NOMO-1 treated with DMSO at 0.1 percent for 48 hours (cell line): ENCODE results near the gene BANK1.

Experiments used
- DNase-seq: peaks from one replicate; lab custom pipeline; 2025; ENCODE audit not compliant: unreplicated experiment; lab: John Stamatoyannopoulos, UW

BANK1 gene

DNA sequence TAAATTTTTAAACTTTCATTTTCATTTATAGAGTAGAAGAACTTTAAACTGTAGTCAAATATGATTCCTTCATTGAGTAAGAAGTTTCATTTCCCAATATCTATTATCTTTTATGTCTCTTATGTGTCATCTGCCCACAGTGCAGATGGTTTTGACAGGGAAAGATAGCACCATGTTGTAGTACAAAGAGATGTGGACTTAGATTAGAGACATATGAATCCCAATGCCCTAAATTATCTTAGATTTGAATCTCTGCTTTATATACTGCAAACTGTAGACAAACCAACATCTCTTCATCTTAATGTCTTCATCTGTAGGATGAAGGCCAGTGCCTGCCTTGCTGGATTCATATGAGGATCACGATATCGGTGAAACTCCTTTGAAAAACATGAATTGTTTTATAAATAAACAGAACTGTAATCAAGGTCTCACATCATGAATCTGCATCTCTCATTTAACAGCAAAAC lies 217.5 kb downstream of the BANK1 start:
- DNase-seq = peak; percentile 90

DNA sequence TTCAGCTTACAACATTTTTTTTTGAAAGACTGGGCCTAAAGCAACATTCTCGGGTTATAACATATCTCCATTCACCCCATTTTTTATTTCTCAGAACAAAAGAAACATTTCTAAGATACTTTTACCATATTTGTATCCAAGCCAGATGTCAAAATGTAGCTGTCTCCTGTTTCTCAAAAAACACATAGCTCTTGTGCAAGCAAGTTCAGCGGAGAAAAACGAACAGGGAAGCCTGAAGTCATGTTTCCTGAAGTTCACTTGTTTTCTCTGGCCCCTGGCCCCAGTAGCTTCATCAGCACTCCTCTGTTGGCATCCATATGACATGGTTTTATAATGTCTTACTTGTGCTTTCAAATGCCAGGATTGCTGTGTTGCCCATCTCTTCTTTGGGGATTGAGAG lies 218.2 kb downstream of the BANK1 start:
- DNase-seq = peak; percentile 24

DNA sequence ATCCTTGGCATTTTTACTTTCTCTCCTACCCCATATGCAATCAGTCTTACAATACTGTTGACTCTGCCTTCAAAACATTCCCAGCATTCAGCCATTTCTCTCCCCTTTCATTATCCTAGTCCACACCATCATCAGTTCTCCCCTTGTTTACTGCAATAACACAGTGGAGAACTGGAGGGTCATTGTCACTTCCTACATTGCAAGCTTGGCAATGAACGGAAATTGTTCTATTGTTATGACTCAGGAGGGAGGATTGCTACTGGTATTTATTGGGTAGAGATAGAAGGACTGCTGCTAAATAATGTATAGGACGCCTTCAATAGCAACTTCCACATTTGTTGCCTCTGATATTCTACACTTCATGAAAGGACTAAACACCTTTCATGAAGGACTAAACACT lies 231.8 kb downstream of the BANK1 start:
- no peak for DNase-seq

DNA sequence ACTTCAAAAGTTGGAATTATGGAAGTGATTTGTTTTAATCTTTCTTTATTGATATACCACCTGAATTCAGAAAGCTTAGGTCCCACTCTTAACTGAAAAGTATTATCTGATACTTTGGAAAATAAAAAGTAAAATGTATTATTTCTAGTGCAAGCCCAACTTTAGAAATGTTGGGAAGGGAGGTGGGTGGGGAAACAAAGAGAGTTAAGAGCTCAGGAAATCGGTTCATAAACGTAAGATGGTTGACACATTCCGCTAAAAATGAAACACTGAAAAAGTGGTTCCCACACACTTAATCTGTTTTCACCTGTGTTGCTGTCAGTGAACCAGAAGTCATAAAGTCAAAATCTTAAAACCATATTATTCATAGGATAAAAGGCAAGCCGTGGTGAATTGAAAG lies 237.4 kb downstream of the BANK1 start:
- no peak for DNase-seq

DNA sequence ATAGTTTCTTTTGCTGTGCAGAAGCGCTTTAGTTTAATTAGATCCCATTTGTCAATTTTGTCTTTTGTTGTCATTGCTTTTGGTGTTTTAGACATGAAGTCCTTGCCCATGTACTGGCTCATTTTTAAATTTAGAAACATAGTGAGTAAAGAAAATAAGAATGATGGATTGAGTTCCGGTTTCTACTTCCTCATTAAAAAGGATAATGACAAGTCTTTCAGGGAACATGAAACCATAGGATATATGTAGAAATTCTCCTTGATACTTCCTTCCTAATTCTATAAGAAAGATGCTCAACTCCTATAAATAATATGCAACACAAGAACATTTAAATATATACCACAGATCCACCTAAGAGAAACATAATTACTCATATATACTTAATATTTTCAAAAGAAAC lies 240.9 kb downstream of the BANK1 start:
- DNase-seq = peak; percentile 86

DNA sequence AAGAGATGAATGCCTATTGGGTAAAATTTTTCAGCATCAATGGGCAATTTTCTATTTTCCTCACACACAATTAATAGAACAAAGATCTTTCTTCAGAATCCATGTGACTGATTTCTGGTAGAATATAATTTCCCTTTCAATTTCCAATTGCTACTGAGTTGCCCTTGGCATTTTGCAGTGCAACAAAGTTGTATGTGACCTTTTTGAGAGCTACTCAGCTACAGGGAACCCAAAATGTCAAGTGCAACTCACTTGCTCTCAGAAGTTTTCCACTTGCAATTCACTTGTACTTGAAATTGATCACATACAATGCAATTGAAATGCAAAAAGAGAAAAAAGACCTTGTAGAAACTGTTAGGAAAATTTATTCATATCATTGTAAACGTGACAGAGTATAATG lies 245.5 kb downstream of the BANK1 start:
- no peak for DNase-seq

DNA sequence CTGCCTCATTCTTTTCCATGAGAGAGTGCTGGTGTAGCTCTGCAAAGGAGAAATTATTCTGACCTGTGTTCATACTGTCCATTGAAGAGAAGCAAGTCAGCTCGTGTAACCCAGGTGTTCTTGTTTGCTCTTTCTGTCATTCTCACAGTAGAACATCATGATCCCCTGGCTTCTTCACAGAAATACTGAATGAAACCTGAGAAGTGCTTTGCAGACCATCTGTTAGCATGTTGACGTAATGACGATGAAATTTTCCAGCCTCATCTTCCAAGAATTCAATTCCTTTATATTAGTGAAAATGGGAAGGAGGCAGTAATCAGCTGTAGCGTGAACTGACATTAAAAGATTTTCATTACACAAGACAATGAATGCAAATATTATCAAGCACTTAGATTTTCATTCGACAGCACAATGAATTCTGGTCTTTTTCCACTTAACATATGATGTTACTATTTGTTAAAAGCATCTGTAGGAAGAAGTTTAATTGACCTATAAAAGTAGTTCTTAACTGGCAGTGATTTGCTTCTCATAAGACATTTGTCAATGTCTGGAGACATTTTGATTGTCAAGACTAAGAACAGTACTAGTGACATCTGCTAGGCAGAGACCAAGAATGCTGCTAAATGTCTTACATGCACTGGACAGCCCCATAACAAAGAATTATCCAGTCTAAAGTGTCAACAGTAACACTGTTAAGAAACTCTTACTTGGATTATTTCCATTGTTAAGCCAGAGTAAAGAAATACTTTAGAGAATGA lies 246.3 kb downstream of the BANK1 start:
- DNase-seq = no peak

DNA sequence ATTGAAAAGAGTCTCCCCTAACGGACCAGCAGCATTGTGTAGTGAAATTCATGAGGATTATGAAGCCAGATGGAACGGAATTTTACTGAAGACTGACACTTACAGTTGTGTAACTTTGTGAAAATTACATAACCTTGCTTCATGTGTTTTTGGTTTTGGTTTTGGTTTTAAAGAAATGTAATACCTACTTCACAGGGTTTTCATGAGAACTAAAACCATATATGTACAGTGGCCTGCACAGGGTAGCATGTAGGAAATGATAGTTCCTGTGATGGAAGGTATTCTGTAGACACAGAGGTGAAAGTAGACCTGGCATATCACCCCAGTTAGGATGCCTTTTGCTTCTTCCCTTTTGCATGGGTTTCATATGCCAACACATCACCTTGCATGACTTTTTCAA lies 247.0 kb downstream of the BANK1 start:
- peak; percentile 42 for DNase-seq

DNA sequence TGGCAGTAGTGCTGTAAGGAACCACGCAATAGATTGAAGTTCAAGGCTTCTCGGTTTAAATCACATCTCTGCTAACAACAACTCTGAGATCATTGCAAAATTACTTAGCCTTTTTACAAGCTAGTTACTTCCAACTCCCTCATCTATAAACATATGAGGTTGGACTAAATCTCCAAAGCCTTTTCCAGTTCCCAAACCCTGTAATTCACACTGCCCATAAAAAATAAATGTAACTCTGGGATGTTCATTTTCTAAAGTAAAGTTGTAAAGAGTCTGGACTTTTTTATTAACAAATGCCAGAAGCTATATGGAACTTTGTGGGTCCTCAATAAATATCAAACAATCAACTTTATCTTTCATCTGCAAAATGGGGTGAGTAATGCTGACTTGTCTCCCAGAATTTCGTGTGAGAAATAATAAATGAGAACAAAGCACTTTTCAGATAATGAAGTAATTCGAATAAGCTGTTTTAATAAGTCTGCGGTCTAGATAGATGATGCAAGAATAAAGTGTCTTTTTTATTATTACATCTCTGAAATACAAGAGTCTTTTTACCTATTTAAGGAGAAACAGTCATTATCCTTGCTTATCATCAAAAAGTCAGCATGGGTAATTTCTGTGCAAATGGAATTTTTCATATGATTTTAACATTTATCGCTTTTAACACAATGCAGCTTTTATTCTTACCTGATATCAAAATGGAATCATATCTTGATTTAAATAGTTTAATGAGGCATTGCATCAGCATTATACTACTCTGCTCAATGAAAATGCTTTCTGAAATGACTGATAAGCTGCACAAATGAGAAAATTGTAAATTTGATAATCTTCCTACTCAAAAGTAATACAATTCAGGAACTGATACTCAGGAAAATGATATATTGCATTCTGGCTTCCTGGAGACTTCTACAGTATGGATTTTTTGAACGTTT lies 252.6 kb downstream of the BANK1 start:
- DNase-seq = peak; percentile 10

DNA sequence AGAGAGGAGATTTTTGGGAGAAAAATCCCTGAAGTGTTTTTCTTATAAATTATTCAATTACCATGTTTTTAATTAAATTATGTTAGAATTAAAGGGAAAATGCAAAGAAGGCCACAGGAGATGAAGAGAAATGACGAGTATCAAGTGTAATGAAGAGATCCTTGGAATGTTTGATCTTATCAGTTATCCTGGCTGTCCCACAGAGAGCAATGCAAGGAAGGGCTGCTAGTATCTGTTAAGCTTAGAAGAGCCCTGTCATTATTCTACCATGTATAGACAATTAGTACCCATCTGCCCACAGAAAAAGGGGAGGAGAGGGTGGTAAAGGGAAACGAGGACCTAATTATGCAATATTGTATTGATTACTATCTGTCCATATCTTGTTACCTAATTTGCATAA lies 257.1 kb downstream of the BANK1 start:
- no peak for DNase-seq

DNA sequence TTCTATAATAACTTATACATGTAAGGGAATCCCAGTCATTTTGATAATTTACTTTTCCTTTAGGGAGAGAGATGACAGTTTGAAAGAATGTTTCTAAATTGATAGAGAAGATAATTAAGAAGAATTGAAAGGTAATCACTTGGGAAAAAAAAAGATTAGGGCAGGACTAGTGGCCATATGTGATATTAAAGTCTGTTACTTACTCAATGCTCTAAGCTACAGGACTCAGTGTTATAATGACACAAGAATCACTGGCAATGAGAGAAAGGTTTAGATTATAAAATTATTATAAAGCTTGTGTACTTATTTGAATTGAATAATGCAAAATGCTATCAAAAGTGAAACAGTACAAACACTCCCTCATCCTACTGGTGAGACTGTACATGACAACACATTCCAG lies 265.3 kb downstream of the BANK1 start:
- no peak for DNase-seq

DNA sequence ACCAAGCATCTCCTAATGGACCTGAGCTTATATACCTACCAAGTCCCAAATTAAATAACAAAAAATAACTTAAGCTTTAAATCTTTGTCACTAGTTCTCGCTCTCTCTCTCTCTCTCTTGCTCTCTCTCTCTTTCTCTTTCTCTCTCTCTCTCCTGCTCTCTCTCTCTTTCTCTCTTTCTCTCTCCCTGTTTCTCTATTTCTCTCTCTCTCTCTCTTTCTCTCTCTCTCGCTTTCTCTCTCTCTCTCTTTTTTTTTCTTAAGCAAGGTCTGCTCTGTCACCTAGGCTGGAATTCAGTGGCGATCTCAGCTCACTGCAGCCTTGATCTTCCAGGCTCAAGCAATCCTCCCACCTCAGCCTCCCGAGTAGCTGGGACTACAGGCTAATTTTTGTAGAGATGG lies 266.6 kb downstream of the BANK1 start:
- DNase-seq = no peak

DNA sequence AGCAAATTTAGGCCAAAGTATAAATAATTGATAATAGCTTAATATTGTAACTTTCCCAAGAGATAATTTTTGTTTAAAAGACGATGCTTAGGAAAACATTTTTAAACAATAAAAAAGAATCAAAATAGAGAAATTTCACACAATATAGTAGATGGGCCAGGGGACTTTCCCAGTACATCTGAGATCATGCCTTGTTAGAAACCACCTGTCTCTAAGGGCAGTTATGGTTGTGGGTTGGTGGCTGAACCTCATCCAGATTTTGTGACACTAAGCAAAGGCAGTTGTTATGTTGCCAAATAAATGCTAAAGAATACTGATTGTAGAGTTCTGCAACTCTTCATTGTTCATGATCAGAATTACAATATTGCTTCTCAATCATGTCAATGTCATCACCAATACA lies 270.6 kb downstream of the BANK1 start:
- DNase-seq = no peak

DNA sequence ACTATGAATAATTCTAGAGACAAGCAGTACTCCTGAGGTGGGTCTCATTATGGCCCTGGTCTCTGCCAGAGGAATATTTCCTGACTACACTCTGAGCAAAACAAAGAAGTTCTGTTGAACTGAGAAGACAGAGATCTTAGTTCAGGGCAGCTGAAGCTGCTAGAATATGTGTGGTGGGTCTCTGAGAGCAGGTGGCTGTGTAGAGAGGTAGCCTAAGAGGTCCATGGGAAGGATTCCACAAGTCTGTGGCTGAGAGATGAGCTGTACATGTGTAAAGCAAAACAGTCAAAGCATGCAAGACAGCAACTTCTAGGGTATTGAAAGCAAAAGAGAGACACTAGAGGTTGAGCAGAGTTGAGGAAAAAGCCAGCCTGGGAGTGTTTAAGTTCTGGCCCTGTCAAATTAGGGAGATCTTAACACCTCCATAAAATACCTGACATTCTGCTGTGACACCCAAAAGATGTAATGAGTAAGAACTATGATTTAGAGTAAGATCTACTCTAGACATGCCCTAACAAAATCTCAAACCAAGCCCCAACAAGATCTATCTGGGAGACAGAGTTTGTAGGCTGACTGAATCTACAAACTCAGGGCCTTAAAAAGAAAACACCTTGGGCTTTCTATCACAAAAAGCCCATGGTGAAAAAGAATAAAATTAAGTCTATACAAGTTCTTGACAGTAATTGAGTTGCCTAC lies 274.4 kb downstream of the BANK1 start:
- DNase-seq = no peak

DNA sequence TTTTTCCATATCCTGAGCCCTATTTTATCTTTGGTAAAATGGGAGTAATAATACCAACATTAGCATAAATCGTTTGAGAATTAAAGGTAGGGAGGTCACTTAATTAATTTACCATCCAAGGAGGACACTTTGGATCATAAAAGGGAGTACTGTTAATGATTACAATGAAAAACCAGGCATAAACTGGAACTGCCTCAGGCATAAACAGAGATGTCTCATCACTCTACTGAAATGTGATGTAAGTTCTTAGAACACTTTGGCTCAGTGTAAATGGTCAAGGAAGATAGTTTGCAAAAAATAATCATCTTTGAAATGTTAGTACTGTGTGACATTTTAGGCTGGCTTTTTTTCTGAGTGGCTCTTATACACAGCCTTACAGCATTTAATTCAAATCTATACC lies 286.1 kb downstream of the BANK1 start:
- DNase-seq = no peak

DNA sequence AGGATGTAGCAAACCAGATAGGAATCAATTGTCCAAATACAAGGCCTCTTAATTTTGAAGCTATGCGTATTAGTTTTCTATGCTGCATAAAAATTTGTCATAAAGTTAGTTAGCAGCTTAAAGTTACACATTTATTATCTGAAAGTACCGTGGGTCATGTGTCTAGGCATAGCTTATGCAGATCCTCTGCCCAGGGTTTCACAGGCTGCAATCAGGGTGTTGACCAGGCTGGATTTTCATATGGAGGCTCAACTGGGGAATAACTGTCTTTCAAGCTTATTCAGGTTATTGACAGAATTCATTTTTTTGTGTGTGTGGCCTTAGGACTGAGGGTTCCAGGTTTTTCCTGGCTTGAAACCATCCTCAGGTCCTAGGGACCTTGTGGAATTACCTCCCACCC lies 289.7 kb downstream of the BANK1 start:
- DNase-seq = no peak

DNA sequence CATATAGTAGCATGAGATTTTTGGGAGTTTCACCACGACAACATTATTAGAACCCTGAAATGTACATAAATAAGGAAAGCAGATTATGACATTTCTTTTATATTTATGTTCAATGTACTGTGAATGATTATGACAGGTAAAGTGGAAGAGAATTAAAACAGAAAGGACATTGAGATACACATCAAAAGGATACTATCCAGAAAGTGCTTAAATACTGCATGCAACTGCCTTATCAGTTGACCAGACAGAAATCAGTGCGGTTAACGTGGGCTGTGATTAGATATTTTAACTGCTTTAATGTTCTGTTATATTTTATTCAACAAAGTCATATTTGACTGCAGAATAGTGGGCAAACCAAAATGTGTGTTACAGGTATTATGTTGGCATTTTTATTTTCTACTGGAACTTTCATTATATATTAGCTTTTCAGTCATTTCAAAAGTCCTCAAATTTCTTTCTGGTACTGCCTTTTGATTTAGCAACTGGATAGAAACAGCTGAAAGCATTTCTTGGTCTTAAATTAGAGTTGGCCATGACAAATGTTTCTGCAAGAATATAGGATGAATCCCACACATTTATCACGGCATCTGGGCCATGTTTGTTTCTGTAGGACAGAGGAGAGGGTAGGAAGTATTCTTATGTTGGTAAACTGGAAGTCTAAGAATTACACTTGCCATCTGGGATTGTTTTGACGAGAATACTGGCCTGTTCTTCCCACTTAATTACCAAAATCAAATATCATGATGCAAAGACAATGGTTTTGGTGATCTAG lies 299.5 kb downstream of the BANK1 start:
- no peak for DNase-seq

DNA sequence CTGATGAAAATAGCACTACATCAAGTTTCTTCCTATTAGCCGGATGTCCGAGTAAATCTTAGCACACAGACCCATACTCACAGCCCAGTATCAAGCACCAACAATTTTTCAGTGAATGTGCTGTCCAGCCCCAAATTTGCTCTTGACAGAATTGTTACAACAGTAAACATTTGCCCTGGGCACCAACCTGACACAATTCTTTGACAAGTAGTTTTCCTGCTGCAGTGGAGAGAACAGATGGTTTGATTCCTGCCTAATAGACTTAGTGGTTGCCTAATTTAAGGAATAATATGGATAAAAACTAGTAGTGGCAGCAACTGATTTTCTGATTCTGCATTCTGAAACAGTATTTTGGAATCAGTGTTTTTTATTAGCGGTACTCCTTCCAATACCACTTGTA lies 301.1 kb downstream of the BANK1 start:
- no peak for DNase-seq

DNA sequence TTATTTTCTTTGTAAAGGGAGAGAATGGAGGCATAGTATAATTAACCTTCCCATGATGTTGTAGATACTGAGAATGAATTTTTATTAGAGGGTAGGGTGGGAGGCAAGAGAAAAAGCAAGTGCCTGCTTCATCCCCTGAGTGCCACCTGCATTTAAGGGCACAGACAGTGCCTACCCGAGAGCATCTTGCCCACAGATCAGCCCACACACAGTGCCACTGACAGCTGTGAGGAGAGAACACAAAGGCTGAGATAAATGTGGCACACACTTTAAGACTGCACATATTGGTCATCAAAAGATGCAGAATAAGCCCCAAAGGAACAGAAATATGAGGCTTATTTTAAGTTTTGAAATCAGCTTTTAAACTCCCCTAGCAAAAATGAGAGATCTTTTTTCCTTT lies 304.0 kb downstream of the BANK1 start:
- no peak for DNase-seq

DNA sequence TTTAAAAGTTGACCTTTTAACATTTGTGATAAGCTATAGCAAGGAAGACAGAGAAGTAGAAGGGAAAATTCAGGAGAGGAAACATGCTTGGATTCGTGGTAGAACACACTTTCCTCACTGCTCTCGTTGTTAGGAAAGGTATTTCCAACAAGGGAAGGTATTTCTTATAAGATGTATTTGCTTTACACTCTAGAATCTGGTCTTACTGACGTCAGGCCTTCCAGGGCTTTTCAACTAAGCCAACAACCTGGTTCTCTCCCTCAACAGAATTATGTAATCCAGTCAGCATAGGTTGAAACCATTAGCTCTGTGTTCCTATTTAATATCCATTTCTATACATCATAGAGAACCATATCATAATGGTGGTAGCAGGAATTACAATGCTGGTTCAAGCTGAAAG lies 312.8 kb downstream of the BANK1 start:
- no peak for DNase-seq

DNA sequence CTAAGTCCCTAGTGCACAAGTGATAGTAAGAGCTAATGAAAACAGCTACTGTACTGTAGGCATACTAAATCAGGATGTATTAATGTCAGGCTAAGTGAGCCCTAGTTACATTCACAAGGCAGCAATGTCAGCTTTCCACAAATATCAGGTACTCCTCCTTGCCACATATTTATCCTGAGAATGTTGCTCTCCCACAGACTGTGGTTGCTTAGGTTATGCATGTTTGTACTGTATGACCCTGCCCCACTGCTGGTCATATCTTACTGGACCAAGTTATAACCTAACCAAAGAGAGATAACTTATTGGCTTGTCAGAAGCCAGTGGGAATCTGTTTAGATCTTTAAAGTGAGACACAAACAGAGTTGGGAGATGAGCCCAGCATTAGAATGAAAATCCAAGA lies 313.7 kb downstream of the BANK1 start:
- no peak for DNase-seq
